Loucy (cell line): ENCODE results near the gene PLCH1.

ENCODE experiments used
- CTCF ChIP-seq: fragments of 200-600 bp; sonication (generic); conservative IDR thresholded peaks from 2 replicates; pipeline ENCODE4 v1.5.1; 2014; ENCODE audit warnings: mild to moderate bottlenecking, antibody characterized with exemption, low read length
- EZH2phosphoT487 ChIP-seq: fragments of 200-600 bp; IDR thresholded peaks from 2 replicates; pipeline ENCODE4 v1.6.1; 2018; ENCODE audit warnings: antibody characterized with exemption, mild to moderate bottlenecking, moderate library complexity, borderline replicate concordance

DNA sequence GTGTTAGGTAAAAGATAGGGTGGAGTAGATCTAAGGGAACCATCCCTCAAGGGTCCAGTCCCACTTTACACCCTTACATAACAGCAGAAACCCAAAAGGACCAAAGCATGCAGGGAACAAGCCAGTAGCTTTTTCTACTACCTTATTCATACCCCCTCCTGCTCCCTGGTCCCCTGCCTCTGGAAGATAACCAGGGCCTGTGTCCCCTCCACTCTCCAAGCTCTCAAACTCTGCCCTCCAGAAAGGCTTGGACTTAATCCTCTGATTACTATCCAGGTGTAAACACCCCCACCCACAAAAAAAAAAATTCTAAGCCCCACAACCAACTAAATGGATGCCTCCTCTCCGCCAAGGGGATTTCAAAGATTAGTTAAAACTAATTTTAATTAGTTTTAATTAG is 417.4 kb downstream of the PLCH1 start:
- TF ChIP-seq CTCF (no peak), EZH2phosphoT487 (no peak)
